HEK293 (cell line): ENCODE data around the gene GNAQ.

Experiments used
- CTCF ChIA-PET: fragments of 350-600 bp; formaldehyde crosslinking; extraction: SDS; loops from one replicate; lab custom pipeline; 2021; ENCODE audit warnings: antibody characterized with exemption; lab: Yijun Ruan, JAX
- POLR2A ChIA-PET: fragments of 300-600 bp; formaldehyde crosslinking; extraction: SDS; loops from one replicate; lab custom pipeline; 2020; ENCODE audit warnings: antibody characterized with exemption, inconsistent platforms; lab: Yijun Ruan, JAX
- H3K27ac ChIP-seq: fragments of 200-500 bp; sonication (Bioruptor generic); 2 replicates; pipeline ENCODE4 v1.5.1; 2014; ENCODE audit warnings: low read depth, low read length, control low read depth, inconsistent platforms; ENCODE audit errors: extremely low read depth
- H3K36me3 ChIP-seq, 2 experiments: fragments of 200-500 bp in 1 of 2; sonication (Bioruptor generic) in 1 of 2; 1 replicate in 1 of 2; 2 replicates in 1 of 2; pipeline ENCODE4 v1.5.1; 2014 to 2017; ENCODE audit warnings: inconsistent platforms in 2 of 2, low read length in 2 of 2; ENCODE audit not compliant: control insufficient read depth in 2 of 2, insufficient read depth in 1 of 2
- H3K4me1 ChIP-seq: fragments of 200-500 bp; sonication (Bioruptor generic); 2 replicates; pipeline ENCODE4 v1.5.1; 2014; ENCODE audit warnings: mild to moderate bottlenecking, low read length, inconsistent platforms; ENCODE audit not compliant: control insufficient read depth, insufficient read depth
- H3K4me3 ChIP-seq: 2 replicates; pipeline ENCODE4 v1.5.1; 2011; ENCODE audit warnings: low read depth, mild to moderate bottlenecking, control low read depth, low read length, moderate library complexity
- H3K9me3 ChIP-seq: fragments of 200-500 bp; sonication (Bioruptor generic); 2 replicates; pipeline ENCODE4 v1.5.1; 2014; ENCODE audit warnings: low read depth, low read length, inconsistent platforms; ENCODE audit not compliant: control insufficient read depth, insufficient read depth
- KLF10 ChIP-seq: fragments of 450-650 bp; IDR thresholded peaks from 2 replicates; pipeline ENCODE4 v1.5.1; 2018; ENCODE audit warnings: missing biosample characterization, mild to moderate bottlenecking, missing genetic modification characterization
- SCRT1 ChIP-seq: fragments of 450-650 bp; formaldehyde crosslinking; IDR thresholded peaks from 2 replicates; pipeline ENCODE4 v1.5.1; 2016; ENCODE audit warnings: missing biosample characterization, missing genetic modification characterization, borderline replicate concordance
- SP2 ChIP-seq: fragments of 450-650 bp; formaldehyde crosslinking; IDR thresholded peaks from 2 replicates; pipeline ENCODE4 v1.5.1; 2016; ENCODE audit warnings: missing biosample characterization, missing genetic modification characterization
- SP7 ChIP-seq: fragments of 450-650 bp; formaldehyde crosslinking; IDR thresholded peaks from 2 replicates; pipeline ENCODE4 v1.5.1; 2016; ENCODE audit warnings: missing biosample characterization, missing genetic modification characterization
- TRIM28 ChIP-seq: IDR thresholded peaks from 2 replicates; pipeline ENCODE4 v1.6.1; 2011; ENCODE audit warnings: low read length, control low read depth, borderline replicate concordance
- ZBTB48 ChIP-seq: fragments of 450-650 bp; formaldehyde crosslinking; IDR thresholded peaks from 2 replicates; pipeline ENCODE4 v1.5.1; 2016; ENCODE audit warnings: missing biosample characterization, missing genetic modification characterization
- ZEB2 ChIP-seq: fragments of 450-650 bp; formaldehyde crosslinking; IDR thresholded peaks from 2 replicates; pipeline ENCODE4 v1.5.1; 2016; ENCODE audit warnings: missing biosample characterization, missing genetic modification characterization
- ZNF140 ChIP-seq: fragments of 450-650 bp; formaldehyde crosslinking; IDR thresholded peaks from 2 replicates; pipeline ENCODE4 v1.5.1; 2016; ENCODE audit warnings: missing biosample characterization, missing genetic modification characterization
- ZNF155 ChIP-seq: fragments of 450-650 bp; formaldehyde crosslinking; IDR thresholded peaks from 2 replicates; pipeline ENCODE4 v1.5.1; 2016; ENCODE audit warnings: missing biosample characterization, missing genetic modification characterization
- ZNF16 ChIP-seq: fragments of 450-650 bp; formaldehyde crosslinking; IDR thresholded peaks from 2 replicates; pipeline ENCODE4 v1.5.1; 2016; ENCODE audit warnings: low read depth, missing biosample characterization, missing genetic modification characterization
- ZNF174 ChIP-seq: fragments of 450-650 bp; formaldehyde crosslinking; IDR thresholded peaks from 2 replicates; pipeline ENCODE4 v1.5.0; 2017; ENCODE audit warnings: missing biosample characterization, mild to moderate bottlenecking, missing genetic modification characterization
- ZNF223 ChIP-seq: fragments of 450-650 bp; formaldehyde crosslinking; IDR thresholded peaks from 2 replicates; pipeline ENCODE4 v1.5.1; 2016; ENCODE audit warnings: missing biosample characterization, missing genetic modification characterization
- ZNF302 ChIP-seq: fragments of 450-650 bp; formaldehyde crosslinking; IDR thresholded peaks from 2 replicates; pipeline ENCODE4 v1.5.1; 2016; ENCODE audit warnings: missing biosample characterization, missing genetic modification characterization, low read depth
- ZNF48 ChIP-seq: fragments of 450-650 bp; formaldehyde crosslinking; IDR thresholded peaks from 2 replicates; pipeline ENCODE4 v1.5.1; 2016; ENCODE audit warnings: missing biosample characterization, missing genetic modification characterization
- ZNF585B ChIP-seq: fragments of 450-650 bp; formaldehyde crosslinking; IDR thresholded peaks from 2 replicates; pipeline ENCODE4 v1.5.1; 2016; ENCODE audit warnings: missing biosample characterization, missing genetic modification characterization
- ZNF624 ChIP-seq: fragments of 450-650 bp; formaldehyde crosslinking; IDR thresholded peaks from 2 replicates; pipeline ENCODE4 v1.5.1; 2017; ENCODE audit warnings: missing biosample characterization, missing genetic modification characterization
- ZNF658 ChIP-seq: fragments of 450-650 bp; formaldehyde crosslinking; IDR thresholded peaks from 2 replicates; pipeline ENCODE4; 2016; ENCODE audit warnings: missing biosample characterization, missing genetic modification characterization
- ZNF660 ChIP-seq: fragments of 450-650 bp; IDR thresholded peaks from 2 replicates; pipeline ENCODE4 v1.5.1; 2018; ENCODE audit warnings: missing biosample characterization, mild to moderate bottlenecking, missing genetic modification characterization
- ZNF768 ChIP-seq: fragments of 450-650 bp; formaldehyde crosslinking; IDR thresholded peaks from 2 replicates; pipeline ENCODE4 v1.5.1; 2018; ENCODE audit warnings: missing biosample characterization, mild to moderate bottlenecking, missing genetic modification characterization
- ZNF777 ChIP-seq: fragments of 450-650 bp; formaldehyde crosslinking; IDR thresholded peaks from 2 replicates; pipeline ENCODE4 v1.5.1; 2017; ENCODE audit warnings: missing biosample characterization, missing genetic modification characterization, borderline replicate concordance
- ZNF785 ChIP-seq: fragments of 450-650 bp; formaldehyde crosslinking; IDR thresholded peaks from 2 replicates; pipeline ENCODE4 v1.5.1; 2016; ENCODE audit warnings: missing biosample characterization, missing genetic modification characterization
- TF ChIP-seq, protein P1 (sequence below): fragments of 450-650 bp; formaldehyde crosslinking; IDR thresholded peaks from 2 replicates; pipeline ENCODE4 v1.5.1; 2016; ENCODE audit warnings: missing biosample characterization, missing genetic modification characterization, borderline replicate concordance
- TF ChIP-seq, protein P2 (sequence below): fragments of 450-650 bp; formaldehyde crosslinking; IDR thresholded peaks from 2 replicates; pipeline ENCODE4 v1.5.1; 2016; ENCODE audit warnings: missing biosample characterization, missing genetic modification characterization, low read depth
- TF ChIP-seq, protein P3 (sequence below): fragments of 450-650 bp; formaldehyde crosslinking; IDR thresholded peaks from 2 replicates; pipeline ENCODE4 v1.5.1; 2016; ENCODE audit warnings: missing biosample characterization, missing genetic modification characterization
- TF ChIP-seq, protein P4 (sequence below): fragments of 450-650 bp; formaldehyde crosslinking; IDR thresholded peaks from 2 replicates; pipeline ENCODE4 v1.5.1; 2017; ENCODE audit warnings: missing biosample characterization, missing genetic modification characterization
- TF ChIP-seq, protein P5 (sequence below): fragments of 450-650 bp; formaldehyde crosslinking; IDR thresholded peaks from 2 replicates; pipeline ENCODE4 v1.5.1; 2016; ENCODE audit warnings: missing biosample characterization, missing genetic modification characterization
- TF ChIP-seq, protein P6 (sequence below): fragments of 450-650 bp; formaldehyde crosslinking; IDR thresholded peaks from 2 replicates; pipeline ENCODE4 v1.5.1; 2016; ENCODE audit warnings: missing biosample characterization, missing genetic modification characterization

GNAQ gene

DNA sequence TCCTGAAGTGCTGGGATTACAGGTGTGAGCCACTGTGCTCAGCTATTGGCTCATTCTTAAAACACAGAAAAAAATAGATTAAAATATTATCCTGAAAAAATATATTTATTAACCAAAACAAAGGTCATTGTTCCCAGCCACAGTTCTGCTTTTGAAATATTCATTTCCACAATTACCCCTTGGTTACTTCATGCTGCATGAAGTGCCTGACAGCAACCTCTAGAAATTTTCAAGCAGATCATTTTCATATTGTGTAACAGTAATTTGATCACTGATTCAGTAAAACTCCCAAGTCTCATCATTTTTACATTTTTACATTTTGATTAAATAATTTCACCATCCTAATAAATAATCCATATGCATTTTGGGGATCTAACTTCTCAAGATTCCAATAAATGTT, 18.8 kb upstream of the GNAQ start:
- ChIA-PET CTCF (no interaction called here), POLR2A (no interaction called here)
- H3K9me3 ChIP-seq, result no peaks in the 10 kb centered on the region
- H3K27ac ChIP-seq, result no peak overlapping the region
- TF ChIP-seq, protein P1, sequence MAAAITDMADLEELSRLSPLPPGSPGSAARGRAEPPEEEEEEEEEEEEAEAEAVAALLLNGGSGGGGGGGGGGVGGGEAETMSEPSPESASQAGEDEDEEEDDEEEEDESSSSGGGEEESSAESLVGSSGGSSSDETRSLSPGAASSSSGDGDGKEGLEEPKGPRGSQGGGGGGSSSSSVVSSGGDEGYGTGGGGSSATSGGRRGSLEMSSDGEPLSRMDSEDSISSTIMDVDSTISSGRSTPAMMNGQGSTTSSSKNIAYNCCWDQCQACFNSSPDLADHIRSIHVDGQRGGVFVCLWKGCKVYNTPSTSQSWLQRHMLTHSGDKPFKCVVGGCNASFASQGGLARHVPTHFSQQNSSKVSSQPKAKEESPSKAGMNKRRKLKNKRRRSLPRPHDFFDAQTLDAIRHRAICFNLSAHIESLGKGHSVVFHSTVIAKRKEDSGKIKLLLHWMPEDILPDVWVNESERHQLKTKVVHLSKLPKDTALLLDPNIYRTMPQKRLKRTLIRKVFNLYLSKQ (tag by site-specific recombination), result no peak
- TF ChIP-seq ZNF624 (tag by site-specific recombination) (no peak), ZNF155 (tag by site-specific recombination) (no peak), ZNF174 (tag by site-specific recombination) (no peak), ZNF658 (tag by site-specific recombination) (no peak), SCRT1 (tag by site-specific recombination) (no peak)
- TF ChIP-seq, protein P2, sequence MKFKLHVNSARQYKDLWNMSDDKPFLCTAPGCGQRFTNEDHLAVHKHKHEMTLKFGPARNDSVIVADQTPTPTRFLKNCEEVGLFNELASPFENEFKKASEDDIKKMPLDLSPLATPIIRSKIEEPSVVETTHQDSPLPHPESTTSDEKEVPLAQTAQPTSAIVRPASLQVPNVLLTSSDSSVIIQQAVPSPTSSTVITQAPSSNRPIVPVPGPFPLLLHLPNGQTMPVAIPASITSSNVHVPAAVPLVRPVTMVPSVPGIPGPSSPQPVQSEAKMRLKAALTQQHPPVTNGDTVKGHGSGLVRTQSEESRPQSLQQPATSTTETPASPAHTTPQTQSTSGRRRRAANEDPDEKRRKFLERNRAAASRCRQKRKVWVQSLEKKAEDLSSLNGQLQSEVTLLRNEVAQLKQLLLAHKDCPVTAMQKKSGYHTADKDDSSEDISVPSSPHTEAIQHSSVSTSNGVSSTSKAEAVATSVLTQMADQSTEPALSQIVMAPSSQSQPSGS (tag by site-specific recombination), result no peak
- TF ChIP-seq, protein P3, sequence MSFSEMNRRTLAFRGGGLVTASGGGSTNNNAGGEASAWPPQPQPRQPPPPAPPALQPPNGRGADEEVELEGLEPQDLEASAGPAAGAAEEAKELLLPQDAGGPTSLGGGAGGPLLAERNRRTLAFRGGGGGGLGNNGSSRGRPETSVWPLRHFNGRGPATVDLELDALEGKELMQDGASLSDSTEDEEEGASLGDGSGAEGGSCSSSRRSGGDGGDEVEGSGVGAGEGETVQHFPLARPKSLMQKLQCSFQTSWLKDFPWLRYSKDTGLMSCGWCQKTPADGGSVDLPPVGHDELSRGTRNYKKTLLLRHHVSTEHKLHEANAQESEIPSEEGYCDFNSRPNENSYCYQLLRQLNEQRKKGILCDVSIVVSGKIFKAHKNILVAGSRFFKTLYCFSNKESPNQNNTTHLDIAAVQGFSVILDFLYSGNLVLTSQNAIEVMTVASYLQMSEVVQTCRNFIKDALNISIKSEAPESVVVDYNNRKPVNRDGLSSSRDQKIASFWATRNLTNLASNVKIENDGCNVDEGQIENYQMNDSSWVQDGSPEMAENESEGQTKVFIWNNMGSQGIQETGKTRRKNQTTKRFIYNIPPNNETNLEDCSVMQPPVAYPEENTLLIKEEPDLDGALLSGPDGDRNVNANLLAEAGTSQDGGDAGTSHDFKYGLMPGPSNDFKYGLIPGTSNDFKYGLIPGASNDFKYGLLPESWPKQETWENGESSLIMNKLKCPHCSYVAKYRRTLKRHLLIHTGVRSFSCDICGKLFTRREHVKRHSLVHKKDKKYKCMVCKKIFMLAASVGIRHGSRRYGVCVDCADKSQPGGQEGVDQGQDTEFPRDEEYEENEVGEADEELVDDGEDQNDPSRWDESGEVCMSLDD (tag by site-specific recombination), result no peak
- no peaks in the 10 kb centered on the region for H3K4me1 ChIP-seq
- H3K36me3 ChIP-seq, result no peaks in the 10 kb centered on the region
- no peak overlapping the region for H3K4me3 ChIP-seq

DNA sequence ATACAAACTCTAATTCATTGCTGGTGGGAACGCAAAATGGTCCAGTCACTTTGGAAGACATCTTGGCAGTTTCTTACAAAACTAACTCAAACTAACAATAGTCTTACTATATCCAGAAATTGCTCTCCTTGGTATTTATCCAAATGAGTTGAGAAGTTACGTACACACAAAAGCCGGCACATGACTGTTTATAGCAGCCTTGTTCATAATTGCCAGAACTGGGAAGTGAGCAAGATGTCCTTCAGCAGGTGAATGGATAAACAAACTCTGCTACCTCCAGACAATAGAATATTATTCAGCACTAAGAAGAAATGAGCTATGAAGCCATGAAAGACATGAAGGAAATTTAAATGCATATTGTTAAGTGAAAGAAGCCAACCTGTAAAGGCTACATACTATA, 17.9 kb upstream of the GNAQ start:
- CTCF ChIA-PET, result interaction anchor here (0.7 kb wide), 2 partner anchors 9 to 14 kb away, joined by 3 to 4 read pairs; no protein-coding TSS in a partner anchor
- H3K9me3 ChIP-seq, result no peaks in the 10 kb centered on the region

More for the DNA sequence above, 17.9 kb upstream of the GNAQ start:
- POLR2A ChIA-PET, result no interaction called here
- H3K27ac ChIP-seq, result no peak overlapping the region
- no peak overlapping the region for H3K4me3 ChIP-seq
- no peak for TF ChIP-seq ZNF223 (tag by site-specific recombination)
- TF ChIP-seq, protein P4, sequence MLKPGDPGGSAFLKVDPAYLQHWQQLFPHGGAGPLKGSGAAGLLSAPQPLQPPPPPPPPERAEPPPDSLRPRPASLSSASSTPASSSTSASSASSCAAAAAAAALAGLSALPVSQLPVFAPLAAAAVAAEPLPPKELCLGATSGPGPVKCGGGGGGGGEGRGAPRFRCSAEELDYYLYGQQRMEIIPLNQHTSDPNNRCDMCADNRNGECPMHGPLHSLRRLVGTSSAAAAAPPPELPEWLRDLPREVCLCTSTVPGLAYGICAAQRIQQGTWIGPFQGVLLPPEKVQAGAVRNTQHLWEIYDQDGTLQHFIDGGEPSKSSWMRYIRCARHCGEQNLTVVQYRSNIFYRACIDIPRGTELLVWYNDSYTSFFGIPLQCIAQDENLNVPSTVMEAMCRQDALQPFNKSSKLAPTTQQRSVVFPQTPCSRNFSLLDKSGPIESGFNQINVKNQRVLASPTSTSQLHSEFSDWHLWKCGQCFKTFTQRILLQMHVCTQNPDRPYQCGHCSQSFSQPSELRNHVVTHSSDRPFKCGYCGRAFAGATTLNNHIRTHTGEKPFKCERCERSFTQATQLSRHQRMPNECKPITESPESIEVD (tag by site-specific recombination), result no peak
- TF ChIP-seq ZNF16, result no peak
- TF ChIP-seq ZNF785 (tag by site-specific recombination), result no peak
- TF ChIP-seq ZNF660 (tag by site-specific recombination), result no peak
- TF ChIP-seq ZEB2, result no peak
- TF ChIP-seq ZNF302 (tag by site-specific recombination), result no peak
- TF ChIP-seq ZBTB48 (tag by site-specific recombination), result no peak
- TF ChIP-seq KLF10 (tag by site-specific recombination), result no peak
- no peak for TF ChIP-seq ZNF777 (tag by site-specific recombination)
- TF ChIP-seq SP2 (tag by site-specific recombination), result no peak
- TF ChIP-seq ZNF48, result no peak
- TF ChIP-seq, protein P5, sequence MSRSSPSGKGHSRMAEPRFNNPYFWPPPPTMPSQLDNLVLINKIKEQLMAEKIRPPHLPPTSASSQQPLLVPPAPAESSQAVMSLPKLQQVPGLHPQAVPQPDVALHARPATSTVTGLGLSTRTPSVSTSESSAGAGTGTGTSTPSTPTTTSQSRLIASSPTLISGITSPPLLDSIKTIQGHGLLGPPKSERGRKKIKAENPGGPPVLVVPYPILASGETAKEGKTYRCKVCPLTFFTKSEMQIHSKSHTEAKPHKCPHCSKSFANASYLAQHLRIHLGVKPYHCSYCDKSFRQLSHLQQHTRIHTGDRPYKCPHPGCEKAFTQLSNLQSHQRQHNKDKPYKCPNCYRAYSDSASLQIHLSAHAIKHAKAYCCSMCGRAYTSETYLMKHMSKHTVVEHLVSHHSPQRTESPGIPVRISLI (tag by site-specific recombination), result no peak
- no peak for TF ChIP-seq ZNF140 (tag by site-specific recombination)
- TF ChIP-seq ZNF585B (tag by site-specific recombination), result no peak
- no peak for TF ChIP-seq ZNF768 (tag by site-specific recombination)
- no peak for TF ChIP-seq TRIM28
- TF ChIP-seq, protein P6, sequence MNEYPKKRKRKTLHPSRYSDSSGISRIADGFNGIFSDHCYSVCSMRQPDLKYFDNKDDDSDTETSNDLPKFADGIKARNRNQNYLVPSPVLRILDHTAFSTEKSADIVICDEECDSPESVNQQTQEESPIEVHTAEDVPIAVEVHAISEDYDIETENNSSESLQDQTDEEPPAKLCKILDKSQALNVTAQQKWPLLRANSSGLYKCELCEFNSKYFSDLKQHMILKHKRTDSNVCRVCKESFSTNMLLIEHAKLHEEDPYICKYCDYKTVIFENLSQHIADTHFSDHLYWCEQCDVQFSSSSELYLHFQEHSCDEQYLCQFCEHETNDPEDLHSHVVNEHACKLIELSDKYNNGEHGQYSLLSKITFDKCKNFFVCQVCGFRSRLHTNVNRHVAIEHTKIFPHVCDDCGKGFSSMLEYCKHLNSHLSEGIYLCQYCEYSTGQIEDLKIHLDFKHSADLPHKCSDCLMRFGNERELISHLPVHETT (tag by site-specific recombination), result no peak
- TF ChIP-seq SP7, result no peak
- no peaks in the 10 kb centered on the region for H3K4me1 ChIP-seq
- H3K36me3 ChIP-seq, result no peaks in the 10 kb centered on the region
